ENCODE measurements around the gene SLIT3. TPM values are rescaled to one million over a fixed set of nuclear protein-coding genes. Genes with fewer than 3 reads are reported as not detected.

SLIT3 gene
- total RNA-seq, 1 experiment from 2014 or later, result 0.44 TPM

- Histone ChIP-seq H3K4me1 (ENCODE audit: insufficient read depth, low read length) (no peaks in the 10 kb centered on the region), H3K9me3 (ENCODE audit: low read length) (no peaks in the 10 kb centered on the region), H3K79me2 (ENCODE audit: low read length) (no peaks in the 10 kb centered on the region), H3K27me3 (ENCODE audit: low read length) (peaks cover 20% of the 10 kb centered on the region), H3K4me3 (ENCODE audit: low read length) (no peak overlapping the region), H2AFZ (ENCODE audit: low read length) (no peak overlapping the region), H3K36me3 (ENCODE audit: low read depth, low read length) (no peaks in the 10 kb centered on the region), H3K9me2 (replicated peaks; ENCODE audit: low read length) (no peaks in the 10 kb centered on the region), H3F3A (ENCODE audit: low read length, unreplicated experiment) (no peaks in the 10 kb centered on the region), H3K27ac (ENCODE audit: low read length) (no peak overlapping the region), H3K4me2 (ENCODE audit: low read length) (no peak overlapping the region), H4K20me1 (ENCODE audit: low read length) (no peaks in the 10 kb centered on the region), H3K9ac (ENCODE audit: low read length) (no peak overlapping the region)
- no peak for ATAC-seq
- BruUV-seq (replicated peaks), result no TSS peak
- intact Hi-C loops (cut with micrococcal nuclease), result no loop called here
- ChIA-PET CTCF (no interaction called here), POLR2A (ENCODE audit: unreplicated experiment) (no interaction called here)
- DNase-seq, result peak; percentile 17
- no peak for TF ChIP-seq EZH2 (IDR thresholded peaks at IDR 0.05; ENCODE audit: low read length, unreplicated experiment)
- no peak for TF ChIP-seq EZH2phosphoT487 (IDR thresholded peaks at IDR 0.05; ENCODE audit: borderline replicate concordance, low read length)
- TF ChIP-seq CTCF (conservative IDR thresholded peaks at IDR 0.05; ENCODE audit: low read depth, low read length), result peak; percentile 64
Measured at GRCh38 chr5:169149317-169149716, 151.6 kb downstream of the SLIT3 start.

DNA sequence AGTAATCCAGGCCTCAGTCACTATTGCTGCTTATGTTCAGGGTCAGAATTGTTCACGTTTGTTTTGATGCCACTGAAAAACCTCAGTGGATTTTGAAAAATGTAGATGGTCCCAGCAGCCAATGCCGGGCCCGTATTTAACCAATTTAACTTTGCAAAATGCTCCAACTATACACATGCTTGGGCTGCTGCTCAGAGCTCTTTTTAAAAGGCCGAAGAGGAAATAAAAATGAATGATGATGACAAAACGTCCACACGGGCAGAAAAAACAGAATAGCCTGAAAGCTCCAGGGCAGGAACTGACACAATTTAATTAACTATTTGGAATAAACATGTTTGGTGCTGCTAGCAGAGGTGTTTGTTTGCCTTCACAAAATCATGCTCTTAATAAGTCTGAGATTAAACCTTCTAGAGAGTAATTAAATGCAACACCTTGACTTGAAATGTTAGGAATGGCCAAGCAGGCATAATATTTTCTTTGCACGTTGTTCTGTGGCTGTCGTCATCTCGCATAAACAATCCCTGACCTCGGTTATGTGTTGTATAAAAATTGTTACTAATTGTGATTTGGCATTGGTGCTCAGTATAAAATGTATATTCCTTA, 152.7 kb downstream of the SLIT3 start:
- Histone ChIP-seq H2AFZ (ENCODE audit: low read length) (no peak overlapping the region), H3K9me2 (replicated peaks; ENCODE audit: low read length) (no peaks in the 10 kb centered on the region), H3K4me1 (ENCODE audit: insufficient read depth, low read length) (no peaks in the 10 kb centered on the region), H3K36me3 (ENCODE audit: low read depth, low read length) (no peaks in the 10 kb centered on the region), H3K79me2 (ENCODE audit: low read length) (no peaks in the 10 kb centered on the region), H3K27me3 (ENCODE audit: low read length) (peaks cover 31% of the 10 kb centered on the region), H3K27ac (ENCODE audit: low read length) (no peak overlapping the region), H3K9me3 (ENCODE audit: low read length) (no peaks in the 10 kb centered on the region), H3K4me3 (ENCODE audit: low read length) (no peak overlapping the region), H4K20me1 (ENCODE audit: low read length) (no peaks in the 10 kb centered on the region), H3K4me2 (ENCODE audit: low read length) (no peak overlapping the region), H3K9ac (ENCODE audit: low read length) (no peak overlapping the region), H3F3A (ENCODE audit: low read length, unreplicated experiment) (no peaks in the 10 kb centered on the region)
- TF ChIP-seq EZH2 (IDR thresholded peaks at IDR 0.05; ENCODE audit: low read length, unreplicated experiment) (no peak), EZH2phosphoT487 (IDR thresholded peaks at IDR 0.05; ENCODE audit: borderline replicate concordance, low read length) (no peak), CTCF (conservative IDR thresholded peaks at IDR 0.05; ENCODE audit: low read depth, low read length) (no peak)
- no TSS peak for BruUV-seq (replicated peaks)
- intact Hi-C loops (cut with micrococcal nuclease), result no loop called here
- ATAC-seq (no peak), DNase-seq (no peak)
- CTCF ChIA-PET, result no interaction called here
- POLR2A ChIA-PET (ENCODE audit: unreplicated experiment), result no interaction called here

GRCh38 chr5:169147534-169147933, 153.4 kb downstream of the SLIT3 start:
- intact Hi-C loops (cut with micrococcal nuclease), result no loop called here
- POLR2A ChIA-PET (ENCODE audit: unreplicated experiment), result no interaction called here
- CTCF ChIA-PET, result no interaction called here

More at GRCh38 chr5:169147534-169147933, 153.4 kb downstream of the SLIT3 start:
- no peak overlapping the region for H3K27ac ChIP-seq (ENCODE audit: low read length)
- H3K36me3 ChIP-seq (ENCODE audit: low read depth, low read length), result no peaks in the 10 kb centered on the region
- no peak overlapping the region for H3K4me2 ChIP-seq (ENCODE audit: low read length)
- no peak overlapping the region for H3K9ac ChIP-seq (ENCODE audit: low read length)
- H3K4me1 ChIP-seq (ENCODE audit: insufficient read depth, low read length), result no peaks in the 10 kb centered on the region
- no peak for DNase-seq
- no peaks in the 10 kb centered on the region for H3K79me2 ChIP-seq (ENCODE audit: low read length)
- no peaks in the 10 kb centered on the region for H3K9me3 ChIP-seq (ENCODE audit: low read length)
- no peak for ATAC-seq
- no peak overlapping the region for H2AFZ ChIP-seq (ENCODE audit: low read length)
- H3K9me2 ChIP-seq (replicated peaks; ENCODE audit: low read length), result no peaks in the 10 kb centered on the region
- no peaks in the 10 kb centered on the region for H3F3A ChIP-seq (ENCODE audit: low read length, unreplicated experiment)
- BruUV-seq (replicated peaks), result no TSS peak
- H4K20me1 ChIP-seq (ENCODE audit: low read length), result no peaks in the 10 kb centered on the region
- no peak for TF ChIP-seq EZH2phosphoT487 (IDR thresholded peaks at IDR 0.05; ENCODE audit: borderline replicate concordance, low read length)
- no peak overlapping the region for H3K4me3 ChIP-seq (ENCODE audit: low read length)
- peaks cover 34% of the 10 kb centered on the region for H3K27me3 ChIP-seq (ENCODE audit: low read length)

All from PC-3 (cell line).